Activated naive CD4-positive, alpha-beta T cell (primary cell): ENCODE data around the gene TJP3.

Experiments
- DNase-seq, 4 experiments: peaks; one replicate each; lab custom pipeline; 2025; lab: John Stamatoyannopoulos, UW

TJP3 gene

GRCh38 chr19:3768748-3769099 is 60.5 kb downstream of the TJP3 start:
- DNase-seq, result no peak

GRCh38 chr19:3769494-3769893 is 61.3 kb downstream of the TJP3 start:
- no peak for DNase-seq

- no peak for DNase-seq
Measured at GRCh38 chr19:3770136-3770999, 62.2 kb downstream of the TJP3 start.

DNA sequence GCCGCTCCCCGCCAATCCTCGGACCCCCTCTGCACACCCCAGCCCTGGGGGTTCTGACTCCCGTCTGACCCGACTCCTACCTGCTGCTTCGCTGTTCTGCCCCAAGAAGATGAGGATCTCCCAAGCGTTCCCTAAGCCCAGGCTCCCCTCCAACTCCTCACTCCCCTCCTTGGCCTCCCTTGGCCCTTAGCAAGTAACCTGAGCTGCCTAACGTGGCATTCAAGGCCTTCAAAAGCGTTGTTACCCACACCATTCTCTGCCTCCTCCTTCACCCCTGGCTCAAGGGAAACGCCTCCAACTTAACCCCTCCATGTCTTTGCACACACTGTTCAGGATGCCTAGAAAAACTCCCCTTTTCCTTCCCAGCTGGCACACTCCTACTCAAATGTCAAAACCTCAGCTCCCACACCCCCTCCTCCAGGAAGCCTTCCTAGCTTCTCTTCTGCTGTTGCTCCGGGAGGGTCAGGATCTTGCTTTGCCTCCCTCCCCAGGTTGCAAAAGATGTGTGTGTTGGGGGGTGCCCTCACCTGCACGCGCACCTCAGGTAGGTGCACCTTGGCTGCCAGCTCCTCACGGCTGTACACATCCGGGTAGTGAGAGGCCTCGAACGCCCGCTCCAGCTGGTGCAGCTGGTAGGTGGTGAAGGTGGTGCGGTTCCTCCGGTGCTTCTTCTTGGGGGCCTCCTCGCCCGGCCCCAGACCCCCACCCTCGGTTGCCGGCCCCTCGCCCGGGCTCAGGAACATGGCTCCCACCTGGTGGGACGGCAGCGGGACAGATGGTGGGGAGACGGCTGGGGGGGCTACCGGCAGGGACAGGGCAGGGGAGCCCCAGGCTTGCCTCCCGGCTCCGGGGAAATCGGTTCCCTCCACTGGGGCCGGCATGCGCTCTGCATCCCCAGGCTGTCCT is 63.1 kb downstream of the TJP3 start:
- no peak for DNase-seq

DNA sequence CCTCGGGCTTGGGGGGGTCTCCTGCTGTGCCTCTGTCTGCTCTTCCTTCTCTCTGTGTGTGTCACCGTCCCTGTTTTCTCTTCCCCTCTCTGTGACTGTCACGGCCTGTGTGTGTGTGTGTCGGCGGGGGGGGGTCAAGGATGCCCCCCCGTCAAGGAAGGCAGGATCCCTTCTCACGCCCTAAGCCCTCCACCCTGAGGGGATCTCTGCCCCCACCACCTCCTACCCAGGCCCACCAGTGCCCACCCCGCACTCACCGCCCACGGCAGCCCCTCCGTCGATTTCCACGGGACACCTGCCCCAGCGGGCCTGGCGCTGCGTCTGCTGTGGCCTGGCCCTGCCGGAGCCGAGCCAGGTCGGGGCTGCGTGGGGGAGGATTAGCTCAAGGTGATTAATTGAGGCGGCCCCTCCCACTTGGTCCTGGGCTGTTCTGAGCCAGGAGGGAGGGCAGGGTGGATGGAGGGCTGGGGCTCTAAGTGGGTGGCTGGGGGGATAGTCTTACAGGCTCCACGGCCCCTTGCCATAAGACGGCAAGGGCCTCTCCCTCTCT is 63.8 kb downstream of the TJP3 start, which contains the start of gene RAX2:
RAX2 (minus strand) TSS at position 323 of the 550 bp plus-strand sequence. CDS start 486 bp downstream, outside the sequence.
- DNase-seq, result no peak

- no peak for DNase-seq
Measured at GRCh38 chr19:3773814-3774515, 65.8 kb downstream of the TJP3 start.

GRCh38 chr19:3774621-3775373 is 66.6 kb downstream of the TJP3 start:
- no peak for DNase-seq

DNA sequence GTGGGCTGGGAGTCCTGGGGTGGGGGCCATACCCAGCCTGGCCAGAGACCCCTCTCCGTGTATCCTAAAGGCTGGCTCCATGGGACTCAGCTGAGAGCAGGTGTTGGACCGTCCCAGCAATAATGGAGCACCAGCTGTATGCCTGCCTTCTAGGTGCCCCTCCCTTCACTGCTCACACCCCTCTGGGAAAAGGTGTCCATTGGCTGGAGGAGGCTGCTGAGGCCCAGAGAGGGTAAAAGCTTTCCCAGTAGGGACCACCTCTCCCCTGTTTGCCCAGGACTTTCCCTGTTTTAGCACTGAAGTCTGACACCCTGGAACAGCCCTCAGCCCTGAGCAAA is 67.2 kb downstream of the TJP3 start:
- no peak for DNase-seq

DNA sequence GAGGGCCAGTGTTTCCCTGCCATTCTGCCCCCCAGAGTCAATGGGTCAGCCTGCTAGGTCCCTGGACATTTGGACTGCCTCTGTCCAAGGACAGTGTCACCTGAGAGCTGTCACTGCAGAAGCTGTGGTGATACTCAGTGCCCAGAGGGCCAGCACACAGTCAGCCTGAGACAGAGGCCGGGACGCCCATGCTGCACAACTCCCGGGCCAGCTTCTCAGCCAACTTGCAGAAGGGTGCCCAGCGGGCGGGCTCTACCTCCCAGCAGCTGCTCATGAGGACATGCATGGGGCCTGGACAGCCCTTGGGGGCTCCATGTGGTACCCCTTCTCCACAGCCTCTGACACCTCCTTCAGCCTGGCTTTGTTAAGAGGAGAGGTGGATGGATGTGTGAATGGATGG is 67.6 kb downstream of the TJP3 start:
- no peak for DNase-seq

GRCh38 chr19:3776479-3777040 is 68.4 kb downstream of the TJP3 start:
- DNase-seq, result no peak

- DNase-seq, result no peak
Measured at GRCh38 chr19:3778104-3778867, 70.1 kb downstream of the TJP3 start.

DNA sequence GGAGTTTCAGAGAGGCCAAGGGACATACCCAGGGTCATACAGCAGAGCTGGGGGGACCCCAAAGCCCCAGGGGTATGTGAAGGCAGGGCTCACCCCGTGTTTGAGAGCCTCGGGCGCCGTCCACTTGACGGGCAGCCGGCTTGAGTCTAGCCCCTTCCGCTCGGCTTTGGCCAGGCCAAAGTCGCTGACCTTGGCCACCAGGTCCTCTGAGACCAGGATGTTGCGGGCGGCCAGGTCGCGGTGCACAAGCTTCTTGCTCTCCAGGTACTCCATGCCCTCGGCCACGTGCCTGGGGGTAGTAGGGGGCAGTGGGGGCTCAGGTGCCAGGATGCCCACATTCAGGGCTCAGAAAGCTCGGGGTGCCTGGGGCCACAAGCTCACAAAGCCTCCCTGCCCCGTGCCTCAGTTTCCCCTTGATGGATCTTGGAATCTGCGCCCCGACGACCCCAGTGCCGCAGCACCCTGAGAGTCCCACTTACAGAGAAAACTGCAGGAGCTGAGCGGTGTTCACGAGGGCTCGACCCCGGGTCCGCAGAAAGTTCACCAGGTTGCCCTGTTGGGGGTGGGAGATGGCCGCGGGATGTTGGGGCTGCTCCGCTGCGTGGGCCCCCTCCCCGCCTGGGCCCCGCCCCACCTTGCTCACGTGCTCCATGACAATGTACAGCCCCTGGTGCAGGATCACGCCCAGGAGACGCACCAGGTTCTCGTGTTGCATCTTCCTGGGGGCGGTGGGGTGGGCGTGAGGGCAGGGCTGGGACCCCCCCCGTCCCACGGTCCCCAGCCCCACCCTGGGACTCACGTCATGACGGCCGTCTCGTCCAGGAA is 70.9 kb downstream of the TJP3 start:
- no peak for DNase-seq

DNA sequence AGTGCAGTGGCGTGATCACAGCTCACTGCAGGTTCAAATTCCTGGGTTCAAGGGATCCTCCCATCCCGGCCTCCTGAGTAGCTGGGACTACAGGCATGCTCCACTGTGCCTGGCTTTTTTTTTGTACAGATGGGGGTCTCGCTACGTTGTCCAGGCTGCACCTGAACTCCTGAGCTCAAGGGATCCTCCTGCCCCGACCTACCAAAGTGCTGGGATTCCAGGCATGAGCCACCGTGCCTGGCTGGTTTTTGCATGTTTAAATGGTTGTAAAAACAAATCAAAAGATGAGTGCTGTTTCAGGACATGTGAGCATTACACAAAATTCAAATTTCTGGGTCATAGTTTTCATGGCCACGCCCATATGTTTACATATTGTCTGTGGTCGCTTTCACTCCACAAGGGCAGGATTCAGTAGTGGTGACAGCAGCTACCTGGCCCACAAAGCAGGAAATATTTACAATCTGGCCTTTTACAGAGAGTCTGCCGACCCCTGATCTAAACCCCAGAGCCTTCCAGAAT is 72.7 kb downstream of the TJP3 start:
- no peak for DNase-seq

GRCh38 chr19:3781603-3782002 is 73.4 kb downstream of the TJP3 start:
- no peak for DNase-seq

- no peak for DNase-seq
Measured at GRCh38 chr19:3782330-3782729, 74.1 kb downstream of the TJP3 start.

GRCh38 chr19:3782903-3783302 is 74.7 kb downstream of the TJP3 start:
- no peak for DNase-seq

GRCh38 chr19:3783660-3784584 is 75.7 kb downstream of the TJP3 start:
- DNase-seq, result peak in 1 of 4 experiments; percentile 13
